ENCODE results near the gene PLIN4. TPM values are rescaled to one million over a fixed set of nuclear protein-coding genes. Genes with fewer than 3 reads are reported as not detected.

Gene PLIN4
- total and polyA plus RNA-seq, 2 experiments from 2014 or later = 0.42 to 0.81 TPM

- Histone ChIP-seq H3K9me3 (ENCODE audit: low read depth) (no peaks in the 10 kb centered on the region), H3K36me3 (no peaks in the 10 kb centered on the region), H3K27me3 (no peaks in the 10 kb centered on the region), H3K27ac (no peak overlapping the region), H3K4me1 (ENCODE audit: low read depth) (no peaks in the 10 kb centered on the region), H3K4me3 (no peak overlapping the region)
- no peak for TF ChIP-seq CTCF (IDR thresholded peaks at IDR 0.05; ENCODE audit: low read depth, low read length)
- DNase-seq (ENCODE audit: low read depth in 1 of 2, low spot score in 1 of 2) = no peak
Measured at GRCh38 chr19:4538601-4538954, 20.3 kb upstream of the PLIN4 start.

- no peak overlapping the region for H3K27ac ChIP-seq
- no peak for DNase-seq (ENCODE audit: low read depth in 1 of 2, low spot score in 1 of 2)
- H3K27me3 ChIP-seq = no peaks in the 10 kb centered on the region
- H3K36me3 ChIP-seq = no peaks in the 10 kb centered on the region
- no peak overlapping the region for H3K4me3 ChIP-seq
- no peaks in the 10 kb centered on the region for H3K9me3 ChIP-seq (ENCODE audit: low read depth)
- no peaks in the 10 kb centered on the region for H3K4me1 ChIP-seq (ENCODE audit: low read depth)
- no peak for TF ChIP-seq CTCF (IDR thresholded peaks at IDR 0.05; ENCODE audit: low read depth, low read length)
Measured at GRCh38 chr19:4537953-4538600, 19.8 kb upstream of the PLIN4 start.

GRCh38 chr19:4536798-4537197, 18.5 kb upstream of the PLIN4 start:
- Histone ChIP-seq H3K27ac (no peak overlapping the region), H3K4me3 (no peak overlapping the region), H3K4me1 (ENCODE audit: low read depth) (no peaks in the 10 kb centered on the region), H3K9me3 (ENCODE audit: low read depth) (no peaks in the 10 kb centered on the region), H3K27me3 (no peaks in the 10 kb centered on the region), H3K36me3 (no peaks in the 10 kb centered on the region)
- no peak for TF ChIP-seq CTCF (IDR thresholded peaks at IDR 0.05; ENCODE audit: low read depth, low read length)
- DNase-seq (ENCODE audit: low read depth in 1 of 2, low spot score in 1 of 2) = no peak

GRCh38 chr19:4534836-4535658, 16.8 kb upstream of the PLIN4 start, which contains the start of gene PLIN5:
Gene PLIN5 (minus strand): TSS chr19:4535224. CDS start chr19:4534074, 1,150 bp downstream.
- H3K36me3 ChIP-seq = no peaks in the 10 kb centered on the region
- no peaks in the 10 kb centered on the region for H3K27me3 ChIP-seq
- TF ChIP-seq CTCF (IDR thresholded peaks at IDR 0.05; ENCODE audit: low read depth, low read length) = no peak
- H3K9me3 ChIP-seq (ENCODE audit: low read depth) = no peaks in the 10 kb centered on the region
- DNase-seq (ENCODE audit: low read depth in 1 of 2, low spot score in 1 of 2) = peak; percentile 79 to 87
- H3K27ac ChIP-seq = no peak within 1 kb of the TSS
- peak within 1 kb of the TSS; percentile 17 for H3K4me3 ChIP-seq
- no peaks in the 10 kb centered on the region for H3K4me1 ChIP-seq (ENCODE audit: low read depth)

- DNase-seq (ENCODE audit: low read depth in 1 of 2, low spot score in 1 of 2) = no peak
- H3K27me3 ChIP-seq = no peaks in the 10 kb centered on the region
- TF ChIP-seq CTCF (IDR thresholded peaks at IDR 0.05; ENCODE audit: low read depth, low read length) = no peak
- H3K4me1 ChIP-seq (ENCODE audit: low read depth) = no peaks in the 10 kb centered on the region
- no peaks in the 10 kb centered on the region for H3K36me3 ChIP-seq
- no peak overlapping the region for H3K27ac ChIP-seq
- no peak overlapping the region for H3K4me3 ChIP-seq
- H3K9me3 ChIP-seq (ENCODE audit: low read depth) = no peaks in the 10 kb centered on the region
Measured at GRCh38 chr19:4533835-4534424, 15.6 kb upstream of the PLIN4 start.

Measured in cardiac muscle cell (in vitro differentiated cells and primary cell).